Stromal cell of bone marrow (primary cell): ENCODE measurements around the gene CDH3.

Experiments used
- DNase-seq: peaks from one replicate; pipeline ENCODE4 v3.0.0-alpha.2; 2012; ENCODE audit warnings: low read depth

Gene CDH3

GRCh38 chr16:68651136-68651535 is 6.0 kb downstream of the CDH3 start:
- no peak for DNase-seq

DNA sequence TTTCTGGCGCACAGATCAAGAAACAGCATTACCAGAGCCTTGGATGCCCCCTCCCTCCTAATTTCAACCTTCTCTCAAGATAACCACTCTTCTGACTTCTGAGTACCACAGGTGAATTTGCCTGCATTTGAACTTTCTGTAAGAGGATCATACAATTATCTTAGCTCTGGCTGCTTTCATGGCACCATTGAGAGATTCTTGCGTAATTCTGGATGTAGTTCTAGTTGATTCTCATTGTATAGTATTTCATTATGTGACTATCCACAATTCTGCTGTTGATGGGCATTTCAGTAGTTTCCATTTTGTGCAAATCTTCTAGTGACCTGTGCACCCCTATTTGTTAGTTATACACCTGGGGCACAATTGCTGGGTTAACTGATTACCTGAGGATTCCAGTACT is 7.5 kb downstream of the CDH3 start:
- no peak for DNase-seq

GRCh38 chr16:68655806-68656205 is 10.7 kb downstream of the CDH3 start:
- DNase-seq, result no peak

GRCh38 chr16:68656751-68657150 is 11.6 kb downstream of the CDH3 start:
- no peak for DNase-seq

DNA sequence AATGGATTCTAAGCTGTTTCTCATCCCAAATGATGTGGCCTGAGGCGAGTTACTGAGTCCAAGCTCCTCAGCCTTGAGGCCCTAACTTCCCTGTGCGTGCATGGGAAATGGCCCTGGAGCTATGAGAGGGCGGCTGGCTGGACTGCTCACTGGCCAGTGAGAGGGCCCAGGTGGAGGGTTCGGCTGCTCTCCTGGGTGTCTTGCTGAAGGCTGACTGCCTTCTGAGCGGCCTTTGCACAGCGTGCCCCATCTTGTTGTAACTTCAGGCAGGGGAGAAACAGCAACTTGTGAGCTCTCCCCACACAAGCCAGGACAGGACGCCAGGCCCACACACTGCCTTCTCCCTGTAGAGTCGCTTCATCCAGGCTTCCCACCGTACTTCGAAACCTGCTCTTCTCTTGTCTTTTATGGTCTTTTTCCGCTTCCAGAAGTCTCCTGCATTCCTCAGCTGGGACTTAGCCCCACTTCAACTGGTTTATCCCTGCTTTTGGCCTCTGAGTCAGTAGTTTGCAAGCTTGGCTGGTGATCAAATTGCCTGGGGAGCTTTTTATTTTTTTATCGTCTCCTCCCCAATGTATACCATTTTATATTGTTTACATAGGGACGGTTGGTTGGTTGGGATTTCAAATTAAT is 13.3 kb downstream of the CDH3 start:
- peak; percentile 63 for DNase-seq

DNA sequence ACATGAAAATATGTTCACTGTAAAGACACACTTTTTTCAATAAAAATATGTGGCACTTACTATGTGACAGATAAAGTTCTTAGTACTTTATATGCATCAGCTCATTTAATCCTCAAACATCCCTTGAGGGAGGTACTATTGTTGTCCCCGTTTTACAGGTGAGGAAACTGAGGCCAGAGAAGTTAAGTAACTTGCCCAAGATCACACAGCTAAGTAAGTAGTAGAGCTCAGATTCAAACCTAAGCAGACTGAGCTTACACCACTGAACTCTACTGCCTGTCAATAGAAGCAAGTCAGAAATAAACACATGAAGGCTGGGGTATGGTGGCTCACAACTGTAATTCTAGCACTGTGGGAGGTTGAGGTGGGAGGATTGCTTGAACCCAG is 13.9 kb downstream of the CDH3 start:
- DNase-seq, result no peak

DNA sequence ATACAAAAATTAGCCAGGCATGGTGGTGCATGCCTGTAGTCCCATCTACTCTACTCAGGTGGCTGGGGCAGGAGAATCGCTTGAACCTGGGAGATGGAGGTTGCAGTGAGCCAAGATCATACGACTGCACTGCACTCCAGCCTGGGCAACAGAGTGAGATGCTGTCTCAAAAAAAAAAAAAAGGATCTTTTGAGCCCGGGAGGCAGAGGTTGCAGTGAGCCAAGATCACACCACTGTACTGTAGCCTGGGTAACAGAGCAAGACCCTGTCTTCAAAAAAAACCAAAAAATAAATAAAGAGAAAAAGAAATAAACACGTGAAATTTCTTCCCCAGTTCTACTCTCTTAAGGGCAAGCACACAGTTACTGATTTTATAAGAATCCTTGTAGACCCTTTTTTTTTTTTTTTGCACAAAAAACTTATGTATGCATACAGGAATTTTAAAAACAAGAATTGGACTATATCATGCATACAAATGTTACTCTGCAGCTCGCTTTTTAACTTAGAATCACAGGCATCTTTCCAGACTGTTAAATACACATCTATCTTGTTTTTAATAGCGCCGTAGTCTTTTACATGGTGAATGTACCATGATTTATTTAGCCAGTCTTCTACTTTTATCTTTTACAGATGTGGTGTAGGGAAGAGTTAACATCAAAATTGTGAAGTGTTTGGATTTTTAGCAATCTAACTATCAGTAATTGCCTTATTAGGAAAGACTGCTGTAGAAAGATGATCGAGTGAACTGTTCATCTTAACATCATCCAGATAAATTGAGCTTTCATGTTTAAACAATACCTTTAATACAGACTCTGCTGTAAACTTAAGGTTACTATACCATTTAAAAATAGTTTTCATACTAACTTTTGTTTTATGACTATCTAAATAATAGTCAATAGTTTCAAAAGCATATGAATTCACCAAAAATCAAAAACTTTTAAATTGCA is 14.6 kb downstream of the CDH3 start:
- DNase-seq, result no peak

DNA sequence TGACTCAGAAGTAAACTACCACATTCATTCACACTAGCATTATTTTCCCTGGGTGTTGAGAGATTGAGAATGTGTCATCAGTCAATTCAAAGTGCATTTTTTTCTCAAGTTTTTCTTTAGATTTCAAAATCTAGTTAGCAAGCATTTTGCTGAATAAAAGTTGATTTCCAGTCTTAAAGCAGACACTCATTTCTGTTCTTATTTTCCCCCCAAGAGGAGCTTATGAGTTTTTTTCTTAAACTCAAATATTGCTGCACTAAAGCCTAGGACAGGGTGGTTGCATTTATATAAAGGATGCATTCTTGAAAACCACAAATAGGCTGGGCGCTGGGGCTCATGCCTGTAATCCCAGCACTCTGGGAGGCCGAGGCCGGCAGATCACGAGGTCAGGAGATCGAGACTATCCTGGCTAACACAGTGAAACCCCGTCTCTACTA is 15.3 kb downstream of the CDH3 start:
- no peak for DNase-seq

DNA sequence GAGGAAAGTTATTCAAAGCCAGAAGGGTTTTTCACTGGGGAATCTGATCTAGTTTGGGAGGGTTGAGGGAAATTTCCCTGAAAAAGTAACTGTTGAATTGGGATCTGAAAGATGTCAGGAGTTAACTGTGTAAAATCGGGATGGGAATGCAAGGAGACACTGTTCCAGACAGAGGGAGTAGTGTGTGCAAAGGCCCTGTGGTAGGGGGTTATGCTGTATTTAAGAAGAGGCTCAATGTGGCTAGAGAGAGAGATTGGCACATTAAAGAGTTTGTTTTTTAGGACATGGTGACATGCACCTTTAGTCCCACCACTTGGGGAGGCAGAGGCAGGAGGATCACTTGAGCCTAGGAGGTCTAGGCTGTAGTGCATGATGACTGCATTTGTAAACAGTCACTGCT is 16.9 kb downstream of the CDH3 start:
- no peak for DNase-seq

- no peak for DNase-seq
Observed at GRCh38 chr16:68664297-68664696, 19.2 kb downstream of the CDH3 start.

DNA sequence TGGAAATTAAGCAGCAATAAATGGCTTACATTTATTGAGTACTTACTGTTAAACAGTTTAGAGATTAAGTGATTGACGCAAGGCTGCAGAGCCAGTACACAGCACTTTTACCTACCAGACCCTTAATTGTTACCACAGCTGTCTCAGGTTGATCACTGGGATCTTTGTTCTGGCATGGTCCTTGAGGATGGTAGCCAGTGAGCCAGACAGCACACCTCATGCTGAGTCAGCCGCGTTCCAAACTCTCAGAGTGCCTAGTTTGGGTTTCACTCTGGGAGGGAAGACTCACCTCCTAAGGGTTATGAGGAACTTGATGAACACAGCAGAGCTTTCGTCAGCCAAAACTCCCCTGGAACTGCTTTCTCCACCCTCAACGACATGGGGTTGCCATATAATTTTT is 20.4 kb downstream of the CDH3 start:
- DNase-seq, result no peak

- no peak for DNase-seq
Observed at GRCh38 chr16:68668266-68668665, 23.2 kb downstream of the CDH3 start.

GRCh38 chr16:68676113-68676860 is 31.2 kb downstream of the CDH3 start:
- peak; percentile 39 for DNase-seq

DNA sequence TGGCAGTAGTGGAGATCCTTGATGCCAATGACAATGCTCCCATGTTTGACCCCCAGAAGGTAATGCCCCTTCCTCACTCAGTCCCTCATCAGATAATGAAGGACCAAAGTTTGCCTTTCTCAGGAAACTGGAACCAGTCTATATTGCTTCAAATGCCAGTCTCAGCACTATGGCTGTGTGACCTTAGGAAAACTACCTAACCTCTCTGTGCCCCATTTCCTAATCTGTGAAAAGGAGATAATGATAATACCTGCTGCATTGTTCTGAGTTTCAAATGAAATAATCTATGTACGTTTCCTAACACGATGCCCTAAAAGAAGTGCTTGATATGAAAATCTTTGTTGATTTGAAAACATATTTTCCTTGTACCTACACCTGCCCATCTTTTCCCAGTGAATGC is 35.9 kb downstream of the CDH3 start:
- DNase-seq, result no peak

- DNase-seq, result no peak
Observed at GRCh38 chr16:68685685-68686478, 40.8 kb downstream of the CDH3 start.

DNA sequence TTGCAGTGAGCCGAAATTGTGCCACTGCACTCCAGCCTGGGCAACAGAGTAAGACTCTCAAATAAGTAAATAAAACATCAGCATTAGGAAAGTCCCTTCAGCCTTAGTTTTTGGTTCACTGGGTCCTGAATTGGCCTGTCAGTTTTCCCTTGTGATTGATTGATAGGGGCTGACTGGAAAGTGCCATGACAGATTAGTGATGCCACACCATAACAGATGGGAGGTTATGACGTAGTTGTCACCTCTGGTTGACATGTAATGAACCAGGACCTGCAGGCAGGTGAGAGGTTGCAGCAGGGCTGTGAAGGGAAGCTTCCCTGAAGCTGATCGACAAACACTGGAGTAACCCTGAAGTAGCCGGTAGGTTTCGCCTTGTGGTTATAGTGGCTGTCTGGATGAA is 41.8 kb downstream of the CDH3 start:
- no peak for DNase-seq

DNA sequence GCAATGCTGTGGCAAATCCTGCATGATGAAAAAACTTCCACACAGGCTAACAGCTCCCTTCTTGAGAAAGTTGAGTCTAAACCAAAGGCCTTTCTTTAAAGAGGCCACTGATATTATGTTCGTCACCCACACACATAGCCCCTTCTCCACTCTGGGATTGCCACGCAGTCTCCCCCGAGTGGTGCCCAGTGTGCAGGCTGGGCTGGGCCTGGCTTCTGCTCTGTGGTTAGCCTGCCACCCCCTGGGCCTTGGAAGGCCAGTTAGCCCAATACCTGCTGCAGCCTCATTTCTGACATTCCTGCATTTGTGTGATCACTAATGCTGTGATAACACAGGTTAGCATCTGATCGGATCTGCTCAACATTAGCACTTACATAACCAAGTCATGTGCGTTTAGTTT is 44.8 kb downstream of the CDH3 start:
- no peak for DNase-seq

- DNase-seq, result no peak
Observed at GRCh38 chr16:68695575-68695974, 50.5 kb downstream of the CDH3 start.

DNA sequence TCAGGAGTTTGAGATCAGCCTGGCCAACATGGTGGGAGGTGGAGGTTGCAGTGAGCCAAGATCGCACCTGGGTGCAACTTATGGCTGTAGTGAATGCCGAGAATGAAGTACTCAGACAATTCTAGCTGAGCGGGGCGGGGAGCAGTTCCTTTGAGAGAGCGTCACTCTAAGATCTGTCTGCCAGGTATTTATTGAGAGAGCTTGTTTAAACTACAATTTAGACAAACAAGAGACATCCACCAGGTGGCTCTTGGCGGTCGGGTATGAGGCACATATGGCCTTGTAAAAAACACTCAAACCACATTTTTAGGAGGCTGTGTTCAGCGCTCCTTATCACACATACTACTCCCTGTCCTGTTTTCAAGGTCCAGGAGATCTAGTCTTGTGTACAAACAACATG is 51.4 kb downstream of the CDH3 start:
- DNase-seq, result no peak

DNA sequence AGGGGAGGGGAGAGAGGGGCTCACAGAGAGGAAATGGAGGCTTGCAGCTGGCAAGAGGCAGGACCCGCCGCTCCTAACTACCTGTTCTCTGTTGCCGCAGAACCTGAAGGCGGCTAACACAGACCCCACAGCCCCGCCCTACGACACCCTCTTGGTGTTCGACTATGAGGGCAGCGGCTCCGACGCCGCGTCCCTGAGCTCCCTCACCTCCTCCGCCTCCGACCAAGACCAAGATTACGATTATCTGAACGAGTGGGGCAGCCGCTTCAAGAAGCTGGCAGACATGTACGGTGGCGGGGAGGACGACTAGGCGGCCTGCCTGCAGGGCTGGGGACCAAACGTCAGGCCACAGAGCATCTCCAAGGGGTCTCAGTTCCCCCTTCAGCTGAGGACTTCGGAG is 53.0 kb downstream of the CDH3 start:
- DNase-seq, result no peak

- DNase-seq, result no peak
Observed at GRCh38 chr16:68700120-68700519, 55.0 kb downstream of the CDH3 start.

GRCh38 chr16:68700831-68701230 is 55.7 kb downstream of the CDH3 start:
- no peak for DNase-seq
